BE2C (cell line): ENCODE results near the gene TUFT1.

Experiments
- DNase-seq: peaks from one replicate; pipeline ENCODE4 v3.0.0-alpha.2; 2020
- H3K27me3 ChIP-seq: fragments of 250-450 bp; sonication (Bioruptor Pico); 2 replicates; pipeline ENCODE4 v1.5.1; 2020; ENCODE audit warnings: mild to moderate bottlenecking
- H3K36me3 ChIP-seq: fragments of 250-450 bp; sonication (Bioruptor Pico); 2 replicates; pipeline ENCODE4 v1.5.1; 2020; ENCODE audit warnings: mild to moderate bottlenecking
- H3K4me1 ChIP-seq: fragments of 250-450 bp; sonication (Bioruptor Pico); 2 replicates; pipeline ENCODE4 v1.5.1; 2020
- H3K4me3 ChIP-seq: 2 replicates; pipeline ENCODE4 v1.5.1; 2011; ENCODE audit warnings: low read depth, low read length
- H3K9me3 ChIP-seq: fragments of 250-450 bp; sonication (Bioruptor Pico); 2 replicates; pipeline ENCODE4 v1.5.1; 2020
- CTCF ChIP-seq: IDR thresholded peaks from 2 replicates; pipeline ENCODE4 v1.5.1; 2012; ENCODE audit warnings: mild to moderate bottlenecking, low read depth, low read length

TUFT1 gene

GRCh38 chr1:151510957-151511635 is 29.0 kb upstream of the TUFT1 start, which contains the start of gene CGN:
TSS of gene CGN (plus strand) at chr1:151511387. CDS start at chr1:151518520, 7,133 bp downstream.
- no peak for TF ChIP-seq CTCF
- peaks cover 27% of the 10 kb centered on the region for H3K4me1 ChIP-seq
- no peaks in the 10 kb centered on the region for H3K9me3 ChIP-seq
- peak within 1 kb of the TSS; percentile 61 for H3K4me3 ChIP-seq
- H3K27me3 ChIP-seq = no peaks in the 10 kb centered on the region
- H3K36me3 ChIP-seq = no peaks in the 10 kb centered on the region
- peak; percentile 98 for DNase-seq

GRCh38 chr1:151511636-151512215 is 28.4 kb upstream of the TUFT1 start:
- peak; percentile 78 for DNase-seq
- TF ChIP-seq CTCF = no peak
- peak overlapping the region; percentile 61 for H3K4me3 ChIP-seq
- H3K27me3 ChIP-seq = no peaks in the 10 kb centered on the region
- no peaks in the 10 kb centered on the region for H3K36me3 ChIP-seq
- peaks cover 27% of the 10 kb centered on the region for H3K4me1 ChIP-seq
- no peaks in the 10 kb centered on the region for H3K9me3 ChIP-seq

- DNase-seq = peak; percentile 42
- no peak for TF ChIP-seq CTCF
- Histone ChIP-seq H3K36me3 (no peaks in the 10 kb centered on the region), H3K9me3 (no peaks in the 10 kb centered on the region), H3K4me1 (peaks cover 27% of the 10 kb centered on the region), H3K4me3 (peak overlapping the region; percentile 61), H3K27me3 (no peaks in the 10 kb centered on the region)
Measured at GRCh38 chr1:151512326-151512725, 27.8 kb upstream of the TUFT1 start.

- Histone ChIP-seq H3K9me3 (no peaks in the 10 kb centered on the region), H3K36me3 (no peaks in the 10 kb centered on the region), H3K27me3 (no peaks in the 10 kb centered on the region), H3K4me1 (peaks cover 27% of the 10 kb centered on the region), H3K4me3 (peak overlapping the region; percentile 13; the same call in 1 of the 2 replicates)
- no peak for TF ChIP-seq CTCF
- no peak for DNase-seq
Measured at GRCh38 chr1:151512801-151513625, 27.1 kb upstream of the TUFT1 start.

GRCh38 chr1:151513626-151514121 is 26.4 kb upstream of the TUFT1 start:
- H3K9me3 ChIP-seq = no peaks in the 10 kb centered on the region
- DNase-seq = peak; percentile 88
- no peaks in the 10 kb centered on the region for H3K36me3 ChIP-seq
- H3K27me3 ChIP-seq = no peaks in the 10 kb centered on the region
- H3K4me3 ChIP-seq = peak overlapping the region; percentile 13; the same call in 1 of the 2 replicates
- peaks cover 27% of the 10 kb centered on the region for H3K4me1 ChIP-seq
- no peak for TF ChIP-seq CTCF
